Measurements from ENCODE around the gene ESYT2.

The ESYT2 gene

DNA sequence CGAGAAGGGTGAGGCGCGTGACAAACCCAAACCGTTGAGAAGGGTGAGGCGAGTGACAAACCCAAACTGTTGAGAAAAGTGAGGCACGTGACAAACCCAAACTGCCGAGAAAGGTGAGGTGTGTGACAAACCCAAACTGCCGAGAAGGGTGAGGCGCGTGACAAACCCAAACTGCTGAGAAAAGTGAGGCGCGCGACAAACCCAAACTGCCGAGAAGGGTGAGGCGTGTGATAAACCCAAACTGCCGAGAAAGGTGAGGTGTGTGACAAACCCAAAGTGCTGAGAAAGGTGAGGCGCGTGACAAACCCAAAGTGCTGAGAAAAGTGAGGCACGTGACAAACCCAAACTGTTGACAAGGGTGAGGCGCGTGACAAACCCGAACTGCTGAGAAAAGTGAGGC lies 25.0 kb downstream of the ESYT2 start:
- H3K36me3 ChIP-seq (ENCODE audit: control insufficient read depth in 2 of 2, insufficient read depth in 1 of 2, low read length in 2 of 2), result peaks cover 0 to 5% of the 10 kb centered on the region in 2 experiments; a peak in 1 of 3 replicates
- ChIA-PET CTCF (no interaction called here), POLR2A (no interaction called here)
- no peak overlapping the region for H3K27ac ChIP-seq (ENCODE audit: extremely low read depth, low read depth, low read length)
- TF ChIP-seq ZNF37A (tag by site-specific recombination; IDR thresholded peaks at IDR 0.05), result no peak
- no peak for TF ChIP-seq ZNF555 (tag by site-specific recombination; conservative IDR thresholded peaks at IDR 0.05)
- no peak for TF ChIP-seq ZBTB8A (tag by site-specific recombination; IDR thresholded peaks at IDR 0.05)
- no peak for TF ChIP-seq ZBTB21 (tag by site-specific recombination; IDR thresholded peaks at IDR 0.05)
- no peak for TF ChIP-seq ZNF248 (tag by site-specific recombination; IDR thresholded peaks at IDR 0.05)
- no peaks in the 10 kb centered on the region for H3K4me1 ChIP-seq (ENCODE audit: control insufficient read depth, insufficient read depth, low read length)
- no peaks in the 10 kb centered on the region for H3K9me3 ChIP-seq (ENCODE audit: control insufficient read depth, insufficient read depth, low read depth, low read length)
- H3K4me3 ChIP-seq (ENCODE audit: low read depth, low read length), result no peak overlapping the region

DNA sequence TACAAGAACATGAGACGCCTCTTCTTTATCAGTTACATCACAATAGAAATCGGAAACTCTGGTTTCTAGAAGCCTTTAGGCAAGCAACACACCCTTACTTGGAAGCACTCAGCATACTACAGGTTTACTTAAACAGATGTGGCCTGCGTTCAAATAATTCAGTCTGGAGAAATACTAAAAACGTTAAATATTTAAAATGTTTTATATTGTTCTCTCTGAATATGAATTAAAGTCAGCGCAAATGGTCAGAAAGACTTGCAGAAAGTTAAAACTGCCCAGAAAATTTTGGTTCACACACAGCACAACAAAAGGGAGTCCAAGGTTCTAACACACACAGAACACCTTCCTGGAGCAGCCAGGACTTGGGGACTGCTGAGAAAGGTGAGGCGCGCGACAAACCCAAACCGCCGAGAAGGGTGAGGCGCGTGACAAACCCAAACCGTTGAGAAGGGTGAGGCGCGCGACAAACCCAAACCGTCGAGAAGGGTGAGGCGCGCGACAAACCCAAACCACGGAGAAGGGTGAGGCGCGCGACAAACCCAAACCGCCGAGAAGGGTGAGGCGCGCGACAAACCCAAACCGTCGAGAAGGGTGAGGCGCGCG lies 25.8 kb downstream of the ESYT2 start:
- CTCF ChIA-PET, result no interaction called here
- H3K27ac ChIP-seq (ENCODE audit: extremely low read depth, low read depth, low read length), result no peak overlapping the region
- no peaks in the 10 kb centered on the region for H3K9me3 ChIP-seq (ENCODE audit: control insufficient read depth, insufficient read depth, low read depth, low read length)
- H3K4me1 ChIP-seq (ENCODE audit: control insufficient read depth, insufficient read depth, low read length), result no peaks in the 10 kb centered on the region
- POLR2A ChIA-PET, result no interaction called here
- no peak for TF ChIP-seq ZNF530 (tag by site-specific recombination; IDR thresholded peaks at IDR 0.05; ENCODE audit: low read depth)
- no peak for TF ChIP-seq ZIC2 (tag by site-specific recombination; IDR thresholded peaks at IDR 0.05)
- TF ChIP-seq ZNF19 (tag by site-specific recombination; IDR thresholded peaks at IDR 0.05; ENCODE audit: low read depth), result no peak
- TF ChIP-seq, protein P1, sequence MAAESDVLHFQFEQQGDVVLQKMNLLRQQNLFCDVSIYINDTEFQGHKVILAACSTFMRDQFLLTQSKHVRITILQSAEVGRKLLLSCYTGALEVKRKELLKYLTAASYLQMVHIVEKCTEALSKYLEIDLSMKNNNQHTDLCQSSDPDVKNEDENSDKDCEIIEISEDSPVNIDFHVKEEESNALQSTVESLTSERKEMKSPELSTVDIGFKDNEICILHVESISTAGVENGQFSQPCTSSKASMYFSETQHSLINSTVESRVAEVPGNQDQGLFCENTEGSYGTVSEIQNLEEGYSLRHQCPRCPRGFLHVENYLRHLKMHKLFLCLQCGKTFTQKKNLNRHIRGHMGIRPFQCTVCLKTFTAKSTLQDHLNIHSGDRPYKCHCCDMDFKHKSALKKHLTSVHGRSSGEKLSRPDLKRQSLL (tag by site-specific recombination; IDR thresholded peaks at IDR 0.05), result no peak
- TF ChIP-seq BCL11B (tag by site-specific recombination; IDR thresholded peaks at IDR 0.05; ENCODE audit: low read depth), result no peak
- TF ChIP-seq, protein P2, sequence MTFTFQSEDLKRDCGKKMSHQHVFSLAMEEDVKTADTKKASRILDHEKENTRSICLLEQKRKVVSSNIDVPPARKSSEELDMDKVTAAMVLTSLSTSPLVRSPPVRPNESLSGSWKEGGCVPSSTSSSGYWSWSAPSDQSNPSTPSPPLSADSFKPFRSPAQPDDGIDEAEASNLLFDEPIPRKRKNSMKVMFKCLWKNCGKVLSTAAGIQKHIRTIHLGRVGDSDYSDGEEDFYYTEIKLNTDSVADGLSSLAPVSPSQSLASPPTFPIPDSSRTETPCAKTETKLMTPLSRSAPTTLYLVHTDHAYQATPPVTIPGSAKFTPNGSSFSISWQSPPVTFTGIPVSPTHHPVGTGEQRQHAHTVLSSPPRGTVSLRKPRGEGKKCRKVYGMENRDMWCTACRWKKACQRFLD (tag by site-specific recombination; IDR thresholded peaks at IDR 0.05), result no peak
- TF ChIP-seq, protein P3, sequence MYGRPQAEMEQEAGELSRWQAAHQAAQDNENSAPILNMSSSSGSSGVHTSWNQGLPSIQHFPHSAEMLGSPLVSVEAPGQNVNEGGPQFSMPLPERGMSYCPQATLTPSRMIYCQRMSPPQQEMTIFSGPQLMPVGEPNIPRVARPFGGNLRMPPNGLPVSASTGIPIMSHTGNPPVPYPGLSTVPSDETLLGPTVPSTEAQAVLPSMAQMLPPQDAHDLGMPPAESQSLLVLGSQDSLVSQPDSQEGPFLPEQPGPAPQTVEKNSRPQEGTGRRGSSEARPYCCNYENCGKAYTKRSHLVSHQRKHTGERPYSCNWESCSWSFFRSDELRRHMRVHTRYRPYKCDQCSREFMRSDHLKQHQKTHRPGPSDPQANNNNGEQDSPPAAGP (tag by site-specific recombination; IDR thresholded peaks at IDR 0.05), result no peak
- TF ChIP-seq, protein P4, sequence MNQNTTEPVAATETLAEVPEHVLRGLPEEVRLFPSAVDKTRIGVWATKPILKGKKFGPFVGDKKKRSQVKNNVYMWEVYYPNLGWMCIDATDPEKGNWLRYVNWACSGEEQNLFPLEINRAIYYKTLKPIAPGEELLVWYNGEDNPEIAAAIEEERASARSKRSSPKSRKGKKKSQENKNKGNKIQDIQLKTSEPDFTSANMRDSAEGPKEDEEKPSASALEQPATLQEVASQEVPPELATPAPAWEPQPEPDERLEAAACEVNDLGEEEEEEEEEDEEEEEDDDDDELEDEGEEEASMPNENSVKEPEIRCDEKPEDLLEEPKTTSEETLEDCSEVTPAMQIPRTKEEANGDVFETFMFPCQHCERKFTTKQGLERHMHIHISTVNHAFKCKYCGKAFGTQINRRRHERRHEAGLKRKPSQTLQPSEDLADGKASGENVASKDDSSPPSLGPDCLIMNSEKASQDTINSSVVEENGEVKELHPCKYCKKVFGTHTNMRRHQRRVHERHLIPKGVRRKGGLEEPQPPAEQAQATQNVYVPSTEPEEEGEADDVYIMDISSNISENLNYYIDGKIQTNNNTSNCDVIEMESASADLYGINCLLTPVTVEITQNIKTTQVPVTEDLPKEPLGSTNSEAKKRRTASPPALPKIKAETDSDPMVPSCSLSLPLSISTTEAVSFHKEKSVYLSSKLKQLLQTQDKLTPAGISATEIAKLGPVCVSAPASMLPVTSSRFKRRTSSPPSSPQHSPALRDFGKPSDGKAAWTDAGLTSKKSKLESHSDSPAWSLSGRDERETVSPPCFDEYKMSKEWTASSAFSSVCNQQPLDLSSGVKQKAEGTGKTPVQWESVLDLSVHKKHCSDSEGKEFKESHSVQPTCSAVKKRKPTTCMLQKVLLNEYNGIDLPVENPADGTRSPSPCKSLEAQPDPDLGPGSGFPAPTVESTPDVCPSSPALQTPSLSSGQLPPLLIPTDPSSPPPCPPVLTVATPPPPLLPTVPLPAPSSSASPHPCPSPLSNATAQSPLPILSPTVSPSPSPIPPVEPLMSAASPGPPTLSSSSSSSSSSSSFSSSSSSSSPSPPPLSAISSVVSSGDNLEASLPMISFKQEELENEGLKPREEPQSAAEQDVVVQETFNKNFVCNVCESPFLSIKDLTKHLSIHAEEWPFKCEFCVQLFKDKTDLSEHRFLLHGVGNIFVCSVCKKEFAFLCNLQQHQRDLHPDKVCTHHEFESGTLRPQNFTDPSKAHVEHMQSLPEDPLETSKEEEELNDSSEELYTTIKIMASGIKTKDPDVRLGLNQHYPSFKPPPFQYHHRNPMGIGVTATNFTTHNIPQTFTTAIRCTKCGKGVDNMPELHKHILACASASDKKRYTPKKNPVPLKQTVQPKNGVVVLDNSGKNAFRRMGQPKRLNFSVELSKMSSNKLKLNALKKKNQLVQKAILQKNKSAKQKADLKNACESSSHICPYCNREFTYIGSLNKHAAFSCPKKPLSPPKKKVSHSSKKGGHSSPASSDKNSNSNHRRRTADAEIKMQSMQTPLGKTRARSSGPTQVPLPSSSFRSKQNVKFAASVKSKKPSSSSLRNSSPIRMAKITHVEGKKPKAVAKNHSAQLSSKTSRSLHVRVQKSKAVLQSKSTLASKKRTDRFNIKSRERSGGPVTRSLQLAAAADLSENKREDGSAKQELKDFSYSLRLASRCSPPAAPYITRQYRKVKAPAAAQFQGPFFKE (tag by site-specific recombination; IDR thresholded peaks at IDR 0.05; ENCODE audit: borderline replicate concordance), result no peak
- TF ChIP-seq ZNF423 (tag by site-specific recombination; IDR thresholded peaks at IDR 0.05), result no peak
- no peak overlapping the region for H3K4me3 ChIP-seq (ENCODE audit: low read depth, low read length)
- peaks cover 0 to 8% of the 10 kb centered on the region in 2 experiments; a peak in 1 of 3 replicates for H3K36me3 ChIP-seq (ENCODE audit: control insufficient read depth in 2 of 2, insufficient read depth in 1 of 2, low read length in 2 of 2)
